Measurements from ENCODE around the gene BMP7.
"Not testable (repeated sequence)": the region's sequence is repeated elsewhere in the genome, so short reads cannot be mapped to it uniquely, and the experiment has no call there.

BMP7 gene

GRCh38 chr20:57243480-57244220 lies 22.8 kb downstream of the BMP7 start:
- H3K27me3 ChIP-seq: no peaks in the 10 kb centered on the region; a peak in 1 of 22 replicates
- H3K4me3 ChIP-seq: no peak overlapping the region
- H4K20me1 ChIP-seq: no peaks in the 10 kb centered on the region
- H3K9me3 ChIP-seq (replicated peaks in 1 of 11): peaks cover 13 to 25% (median 19%) of the 10 kb centered on the region in 11 experiments
- peaks cover 21 to 46% (median 30%) of the 10 kb centered on the region in 10 experiments for H3K4me1 ChIP-seq
- H3K4me2 ChIP-seq: peak overlapping the region in 1 of 11 experiments; percentile 21; a peak in 2 of 22 replicates
- H3K9ac ChIP-seq: no peak overlapping the region
- TF ChIP-seq Cebpa-rat (IDR thresholded peaks at IDR 0.05): no peak
- H3K36me3 ChIP-seq: no peaks in the 10 kb centered on the region; a peak in 1 of 22 replicates
- no peak overlapping the region for H3K27ac ChIP-seq

GRCh38 chr20:57242414-57242813 lies 24.0 kb downstream of the BMP7 start:
- Histone ChIP-seq H3K4me1 (peaks cover 13 to 41% (median 20%) of the 10 kb centered on the region in 10 experiments), H3K27ac (no peak overlapping the region), H3K4me2 (no peak overlapping the region), H4K20me1 (no peaks in the 10 kb centered on the region), H3K9ac (no peak overlapping the region), H3K36me3 (no peaks in the 10 kb centered on the region; a peak in 1 of 22 replicates), H3K9me3 (replicated peaks in 1 of 11) (peaks cover 9 to 33% (median 20%) of the 10 kb centered on the region in 11 experiments), H3K27me3 (no peaks in the 10 kb centered on the region; a peak in 1 of 22 replicates), H3K4me3 (no peak overlapping the region)
- TF ChIP-seq Cebpa-rat (IDR thresholded peaks at IDR 0.05): no peak

GRCh38 chr20:57241363-57241991 lies 25.0 kb downstream of the BMP7 start:
- H3K27ac ChIP-seq: peak overlapping the region in 2 of 11 experiments; percentile 57 to 73; a peak in 4 of 22 replicates
- no peak for TF ChIP-seq Cebpa-rat (IDR thresholded peaks at IDR 0.05)

GRCh38 chr20:57240581-57241362 lies 25.7 kb downstream of the BMP7 start:
- H3K36me3 ChIP-seq: no peaks in the 10 kb centered on the region; a peak in 1 of 22 replicates
- H3K9ac ChIP-seq: no peak overlapping the region
- no peak for TF ChIP-seq Cebpa-rat (IDR thresholded peaks at IDR 0.05)
- H3K4me3 ChIP-seq: no peak overlapping the region
- peak overlapping the region in 2 of 11 experiments; percentile 57 to 73; a peak in 5 of 22 replicates for H3K27ac ChIP-seq
- peak overlapping the region in 3 of 11 experiments; percentile 5 to 70 (median 65); a peak in 5 of 22 replicates for H3K4me2 ChIP-seq
- no peaks in the 10 kb centered on the region for H4K20me1 ChIP-seq
- H3K9me3 ChIP-seq (replicated peaks in 1 of 11): peaks cover 9 to 33% (median 20%) of the 10 kb centered on the region in 11 experiments
- no peaks in the 10 kb centered on the region; a peak in 1 of 22 replicates for H3K27me3 ChIP-seq
- peaks cover 5 to 41% (median 8%) of the 10 kb centered on the region in 10 experiments; a peak in 13 of 20 replicates for H3K4me1 ChIP-seq

More at GRCh38 chr20:57241363-57241991, 25.0 kb downstream of the BMP7 start:
- Histone ChIP-seq H3K36me3 (no peaks in the 10 kb centered on the region; a peak in 1 of 22 replicates), H3K9me3 (replicated peaks in 1 of 11) (peaks cover 9 to 33% (median 20%) of the 10 kb centered on the region in 11 experiments), H3K9ac (no peak overlapping the region), H3K27me3 (no peaks in the 10 kb centered on the region; a peak in 1 of 22 replicates), H3K4me2 (peak overlapping the region in 2 of 11 experiments; percentile 65 to 70; a peak in 4 of 22 replicates), H3K4me1 (peaks cover 5 to 40% (median 11%) of the 10 kb centered on the region in 10 experiments; a peak in 16 of 20 replicates), H3K4me3 (no peak overlapping the region), H4K20me1 (no peaks in the 10 kb centered on the region)

GRCh38 chr20:57239725-57240124 lies 26.7 kb downstream of the BMP7 start:
- H3K4me3 ChIP-seq, H3K27me3 ChIP-seq, H3K36me3 ChIP-seq, H3K9ac ChIP-seq, H4K20me1 ChIP-seq, H3K27ac ChIP-seq: not testable (repeated sequence)
- Histone ChIP-seq H3K4me1 (peaks cover 2 to 37% (median 5%) of the 10 kb centered on the region in 10 experiments; a peak in 13 of 20 replicates), H3K9me3 (replicated peaks in 1 of 11) (peaks cover 9 to 33% (median 20%) of the 10 kb centered on the region in 11 experiments), H3K4me2 (peak overlapping the region in 1 of 11 experiments; percentile 65; a peak in 3 of 22 replicates)

GRCh38 chr20:57239324-57239723 lies 27.1 kb downstream of the BMP7 start:
- not testable (repeated sequence) for H3K4me3 ChIP-seq, H3K27me3 ChIP-seq, H3K36me3 ChIP-seq, H3K27ac ChIP-seq, H4K20me1 ChIP-seq, H3K9ac ChIP-seq
- peaks cover 9 to 33% (median 20%) of the 10 kb centered on the region in 11 experiments for H3K9me3 ChIP-seq (replicated peaks in 1 of 11)
- peaks cover 0 to 33% (median 1%) of the 10 kb centered on the region in 10 experiments; a peak in 11 of 20 replicates for H3K4me1 ChIP-seq
- H3K4me2 ChIP-seq: 0 out of 22 replicates have a peak overlapping the region, but pooled peaks of 1 of the 11 experiments have one; percentile 65

GRCh38 chr20:57238089-57238488 lies 28.4 kb downstream of the BMP7 start:
- Histone ChIP-seq H3K4me1 (peaks cover 0 to 27% (median 0%) of the 10 kb centered on the region in 10 experiments; a peak in 4 of 20 replicates), H3K4me3 (no peak overlapping the region), H3K9ac (no peak overlapping the region), H3K9me3 (replicated peaks in 1 of 11) (peaks cover 9 to 33% (median 20%) of the 10 kb centered on the region in 11 experiments), H3K27ac (no peak overlapping the region), H3K4me2 (no peak overlapping the region), H3K27me3 (no peaks in the 10 kb centered on the region; a peak in 1 of 22 replicates), H3K36me3 (no peaks in the 10 kb centered on the region; a peak in 1 of 22 replicates), H4K20me1 (no peaks in the 10 kb centered on the region)
- TF ChIP-seq Cebpa-rat (IDR thresholded peaks at IDR 0.05): no peak

- Histone ChIP-seq H3K9me3 (replicated peaks in 1 of 11) (peaks cover 9 to 33% (median 20%) of the 10 kb centered on the region in 11 experiments), H3K27me3 (no peaks in the 10 kb centered on the region; a peak in 1 of 22 replicates), H3K9ac (no peak overlapping the region), H3K36me3 (no peaks in the 10 kb centered on the region; a peak in 1 of 22 replicates), H3K27ac (no peak overlapping the region), H3K4me2 (no peak overlapping the region), H3K4me1 (peaks cover 0 to 27% (median 0%) of the 10 kb centered on the region in 10 experiments; a peak in 4 of 20 replicates), H3K4me3 (no peak overlapping the region), H4K20me1 (no peaks in the 10 kb centered on the region)
- TF ChIP-seq Cebpa-rat (IDR thresholded peaks at IDR 0.05): no peak
Observed at GRCh38 chr20:57237585-57237953, 28.9 kb downstream of the BMP7 start.

Measured in BLaER1 treated with 17β-estradiol and CSF1 and Interleukin-3, amounts not matched to agents 10 nM and 100 nM (cell line).